ENCODE results near the gene BNIP2. TPM values are rescaled to one million over a fixed set of nuclear protein-coding genes. Genes with fewer than 3 reads are reported as not detected.
A peak's percentile ranks its signal among the peaks of the same experiment; 100 is the strongest.

The BNIP2 gene
- total and polyA plus RNA-seq, 2 of the 13 experiments (the other 11 are each of a cell fraction or from before 2014, with no cell fraction given) = 17.4 to 57.6 TPM

- peaks cover 5 to 18% of the 10 kb centered on the region in 2 experiments; a peak in 3 of 5 replicates for H3K36me3 ChIP-seq (replicated peaks in 1 of 2; ENCODE audit: control insufficient read depth in 1 of 2, insufficient read depth in 2 of 2, low read length in 2 of 2)
- H3K9me3 ChIP-seq (ENCODE audit: low read length) = no peaks in the 10 kb centered on the region
- BruUV-seq (replicated peaks) = no TSS peak
- H3K9ac ChIP-seq (ENCODE audit: insufficient read depth, low read depth, low read length) = no peak overlapping the region
- WGBS (ENCODE audit: low lambda C conversion rate) = 31% methylated on average over 3 of the region's 3 CpGs
- H3K4me2 ChIP-seq (ENCODE audit: low read depth, low read length) = peak overlapping the region; percentile 28
- H3K27me3 ChIP-seq (ENCODE audit: control insufficient read depth in 1 of 2, insufficient read depth in 2 of 2, low read length in 2 of 2) = no peaks in the 10 kb centered on the region
- intact Hi-C loops (cut with micrococcal nuclease; ENCODE audit: unreplicated experiment) (no loop called here), in situ Hi-C loops (cut with HindIII; ENCODE audit: extremely low pct_ligation_motif_present, low pct_unique_long_range_greater_than_20kb) (loop anchor here (5.0 kb wide), 1 partner anchor 74 kb away; no protein-coding TSS in a partner anchor)
- H2AFZ ChIP-seq (ENCODE audit: low read length) = no peak overlapping the region
- no peak overlapping the region for H3K4me3 ChIP-seq (replicated peaks in 1 of 3; ENCODE audit: insufficient read depth in 1 of 3, low read depth in 2 of 3, low read length in 3 of 3)
- CTCF ChIA-PET (ENCODE audit: low intra/inter-chr PET ratio, low total read pairs) = no interaction called here
- DNase-seq (ENCODE audit: low spot score) = peak; percentile 38
- peaks cover 5% of the 10 kb centered on the region for H3K79me2 ChIP-seq (ENCODE audit: insufficient read depth, low read length)
- peaks cover 54% of the 10 kb centered on the region for H3K4me1 ChIP-seq (ENCODE audit: insufficient read depth, low read length)
- H4K20me1 ChIP-seq (ENCODE audit: insufficient read depth, low read length) = no peaks in the 10 kb centered on the region
- no peak for TF ChIP-seq ZSCAN9 (CRISPR knock-in tag; IDR thresholded peaks at IDR 0.05; ENCODE audit: borderline replicate concordance)
- TF ChIP-seq SOX13 (IDR thresholded peaks at IDR 0.05) = no peak
- peak in 1 of 2 experiments; percentile 9; a peak in 1 of 4 replicates for TF ChIP-seq SOX13 (CRISPR knock-in tag; conservative IDR thresholded peaks at IDR 0.05 in 1 of 2, IDR thresholded peaks at IDR 0.05 in 1 of 2)
- peak; percentile 66 for TF ChIP-seq STAG1 (CRISPR knock-in tag; IDR thresholded peaks at IDR 0.05)
- peak; percentile 13; the same call in 1 of the 2 replicates for TF ChIP-seq SMC3 (IDR thresholded peaks at IDR 0.05; ENCODE audit: low read length)
- no peak for TF ChIP-seq PREB (CRISPR knock-in tag; IDR thresholded peaks at IDR 0.05)
- peak; percentile 54 for TF ChIP-seq CTCF (CRISPR knock-in tag; IDR thresholded peaks at IDR 0.05)
- no peak for TF ChIP-seq CEBPZ (IDR thresholded peaks at IDR 0.05; ENCODE audit: low read length)
- no peak for ATAC-seq
- POLR2A ChIA-PET = no interaction called here
- FAIRE-seq = peak; percentile 12
- H3K27ac ChIP-seq (ENCODE audit: extremely low read length, insufficient read depth, low read length) = no peak overlapping the region
Measured at GRCh38 chr15:59616379-59616778, 72.7 kb downstream of the BNIP2 start.
